ENCODE results near the gene PLXDC2.

PLXDC2 gene

GRCh38 chr10:19985745-19986144 is 169.5 kb downstream of the PLXDC2 start:
- H3K27ac ChIP-seq (ENCODE audit: low read length): no peak overlapping the region
- H3K4me3 ChIP-seq (ENCODE audit: low read depth in 1 of 2, low read length in 2 of 2): no peak overlapping the region
- no peaks in the 10 kb centered on the region for H3K79me2 ChIP-seq (ENCODE audit: insufficient read depth, low read length)

GRCh38 chr10:19986591-19986990 is 170.4 kb downstream of the PLXDC2 start:
- Histone ChIP-seq H3K9ac (ENCODE audit: low read depth, low read length) (no peak overlapping the region), H3K9me3 (ENCODE audit: insufficient read depth, low read length, severe bottlenecking) (no peaks in the 10 kb centered on the region), H3K36me3 (ENCODE audit: insufficient read depth, low read length) (no peaks in the 10 kb centered on the region), H3K27me3 (ENCODE audit: insufficient read depth, low read length, poor library complexity) (no peaks in the 10 kb centered on the region), H3K4me3 (ENCODE audit: low read depth in 1 of 2, low read length in 2 of 2) (no peak overlapping the region), H3K4me2 (ENCODE audit: insufficient read depth, low read length) (no peak overlapping the region), H3K4me1 (ENCODE audit: insufficient read depth, low read length) (no peaks in the 10 kb centered on the region), H2AFZ (ENCODE audit: low read depth, low read length) (no peak overlapping the region), H3K79me2 (ENCODE audit: insufficient read depth, low read length) (no peaks in the 10 kb centered on the region), H4K20me1 (ENCODE audit: insufficient read depth, low read length) (no peaks in the 10 kb centered on the region), H3K27ac (ENCODE audit: low read length) (no peak overlapping the region)
- TF ChIP-seq CTCF (IDR thresholded peaks at IDR 0.05; ENCODE audit: borderline replicate concordance, extremely low read depth, low read length, poor library complexity, severe bottlenecking): no peak
- TF ChIP-seq EZH2 (IDR thresholded peaks at IDR 0.05; ENCODE audit: borderline replicate concordance, low read depth, low read length, severe bottlenecking): no peak
- ATAC-seq (ENCODE audit: insufficient read depth, low read depth) (no peak), DNase-seq (no peak)

More at GRCh38 chr10:19985745-19986144, 169.5 kb downstream of the PLXDC2 start:
- TF ChIP-seq EZH2 (IDR thresholded peaks at IDR 0.05; ENCODE audit: borderline replicate concordance, low read depth, low read length, severe bottlenecking) (no peak), CTCF (IDR thresholded peaks at IDR 0.05; ENCODE audit: borderline replicate concordance, extremely low read depth, low read length, poor library complexity, severe bottlenecking) (no peak)
- H3K9me3 ChIP-seq (ENCODE audit: insufficient read depth, low read length, severe bottlenecking): no peaks in the 10 kb centered on the region
- no peaks in the 10 kb centered on the region for H3K36me3 ChIP-seq (ENCODE audit: insufficient read depth, low read length)
- H3K4me2 ChIP-seq (ENCODE audit: insufficient read depth, low read length): no peak overlapping the region
- no peak overlapping the region for H3K9ac ChIP-seq (ENCODE audit: low read depth, low read length)
- ATAC-seq (ENCODE audit: insufficient read depth, low read depth) (no peak), DNase-seq (no peak)
- H2AFZ ChIP-seq (ENCODE audit: low read depth, low read length): no peak overlapping the region
- no peaks in the 10 kb centered on the region for H4K20me1 ChIP-seq (ENCODE audit: insufficient read depth, low read length)
- no peaks in the 10 kb centered on the region for H3K27me3 ChIP-seq (ENCODE audit: insufficient read depth, low read length, poor library complexity)
- no peaks in the 10 kb centered on the region for H3K4me1 ChIP-seq (ENCODE audit: insufficient read depth, low read length)

- Histone ChIP-seq H3K4me1 (ENCODE audit: insufficient read depth, low read length) (no peaks in the 10 kb centered on the region), H3K79me2 (ENCODE audit: insufficient read depth, low read length) (no peaks in the 10 kb centered on the region), H4K20me1 (ENCODE audit: insufficient read depth, low read length) (no peaks in the 10 kb centered on the region), H3K27me3 (ENCODE audit: insufficient read depth, low read length, poor library complexity) (no peaks in the 10 kb centered on the region), H3K4me3 (ENCODE audit: low read depth in 1 of 2, low read length in 2 of 2) (no peak overlapping the region), H3K27ac (ENCODE audit: low read length) (no peak overlapping the region), H3K4me2 (ENCODE audit: insufficient read depth, low read length) (no peak overlapping the region), H3K36me3 (ENCODE audit: insufficient read depth, low read length) (no peaks in the 10 kb centered on the region), H3K9ac (ENCODE audit: low read depth, low read length) (no peak overlapping the region), H2AFZ (ENCODE audit: low read depth, low read length) (no peak overlapping the region), H3K9me3 (ENCODE audit: insufficient read depth, low read length, severe bottlenecking) (no peaks in the 10 kb centered on the region)
- no peak for DNase-seq
- no peak for TF ChIP-seq CTCF (IDR thresholded peaks at IDR 0.05; ENCODE audit: borderline replicate concordance, extremely low read depth, low read length, poor library complexity, severe bottlenecking)
- no peak for TF ChIP-seq EZH2 (IDR thresholded peaks at IDR 0.05; ENCODE audit: borderline replicate concordance, low read depth, low read length, severe bottlenecking)
- ATAC-seq (ENCODE audit: insufficient read depth, low read depth): no peak
These were observed 171.7 kb downstream of the PLXDC2 start for GRCh38 chr10:19987931-19988330.

All from DND-41 (cell line).